ENCODE measurements around the gene STX8.

The STX8 gene

DNA sequence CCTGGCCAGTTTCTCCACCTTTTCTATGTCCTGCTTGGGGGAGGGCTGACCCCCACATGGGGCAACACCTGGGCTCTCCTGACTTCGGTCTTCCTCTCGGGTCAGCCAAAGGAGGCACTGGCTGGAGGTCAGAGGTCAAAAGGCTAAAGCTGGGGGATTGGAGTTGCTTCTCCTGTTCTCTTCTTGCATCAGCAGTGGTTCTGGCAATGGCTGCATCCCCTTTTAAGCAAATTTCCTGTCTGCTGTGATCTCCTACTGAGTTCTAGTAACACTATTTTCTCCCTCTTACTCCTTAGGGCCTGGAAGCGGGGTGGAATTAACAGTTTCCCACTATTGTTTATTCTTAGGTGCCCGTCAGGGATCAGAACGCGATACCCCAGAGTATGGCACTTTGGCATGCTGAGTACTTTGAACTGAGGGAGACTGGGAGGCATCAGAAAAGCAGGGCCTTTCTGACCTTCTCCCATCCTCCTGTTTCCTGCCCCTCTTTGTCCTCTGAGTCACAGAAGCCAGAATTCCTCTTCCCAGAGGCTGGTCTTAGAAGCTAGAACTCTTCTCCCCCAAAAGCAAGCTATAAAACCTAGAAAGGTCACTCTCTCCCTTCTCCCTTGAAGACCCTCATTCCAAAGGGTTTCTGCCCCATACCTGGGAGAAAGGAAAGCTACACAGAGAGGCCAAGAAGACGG, 268.2 kb downstream of the STX8 start:
- DNase-seq (ENCODE audit: low read depth in 4 of 4, low spot score in 1 of 4), result no peak

GRCh38 chr17:9306086-9306485, 269.5 kb downstream of the STX8 start:
- no peak for DNase-seq (ENCODE audit: low read depth in 4 of 4, low spot score in 1 of 4)

DNA sequence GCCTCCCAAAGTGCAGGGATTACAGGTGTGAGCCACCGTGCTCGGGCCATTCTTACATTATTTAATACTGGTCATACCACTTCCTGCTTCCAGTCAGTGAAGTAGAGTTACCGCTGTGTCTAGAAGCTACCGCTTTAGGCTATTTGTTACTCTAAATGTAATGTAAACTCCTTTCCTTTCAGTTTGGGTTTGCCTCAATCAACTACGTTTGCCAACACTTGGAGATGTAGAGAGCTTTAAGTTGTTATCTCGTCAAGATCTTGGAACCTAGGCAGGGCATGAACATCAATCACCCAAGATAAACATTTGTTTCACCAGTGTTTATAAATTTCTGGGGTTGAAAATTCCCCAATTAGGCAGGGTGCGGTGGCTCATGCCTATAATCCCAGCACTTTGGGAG, 275.9 kb downstream of the STX8 start:
- DNase-seq (ENCODE audit: low read depth in 4 of 4, low spot score in 1 of 4), result no peak

DNA sequence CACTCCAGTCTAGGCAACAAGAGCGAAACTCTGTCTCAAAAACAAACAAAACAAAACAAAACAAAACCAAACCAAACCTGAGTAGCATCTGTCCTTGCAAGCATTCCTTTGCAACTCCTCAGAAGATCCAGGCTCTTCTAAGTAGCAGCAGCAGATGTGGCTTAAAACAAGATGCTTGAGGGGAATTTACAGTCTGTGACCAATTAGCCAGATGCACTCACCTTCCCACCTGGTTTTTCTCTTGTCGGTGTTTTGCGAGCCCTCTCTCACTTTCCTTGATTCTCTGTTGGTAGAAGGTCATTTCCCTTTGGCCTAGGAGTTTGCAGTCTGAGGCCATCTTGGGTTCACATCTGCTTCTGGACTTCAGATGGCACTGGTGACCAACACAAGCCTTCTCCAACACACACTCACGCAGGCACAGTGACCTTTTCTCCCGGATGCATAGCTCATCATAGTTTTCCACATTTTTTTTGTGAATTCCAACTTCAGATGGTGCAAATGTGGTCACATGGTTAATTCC, 276.8 kb downstream of the STX8 start:
- DNase-seq (ENCODE audit: low read depth in 4 of 4, low spot score in 1 of 4), result no peak

DNA sequence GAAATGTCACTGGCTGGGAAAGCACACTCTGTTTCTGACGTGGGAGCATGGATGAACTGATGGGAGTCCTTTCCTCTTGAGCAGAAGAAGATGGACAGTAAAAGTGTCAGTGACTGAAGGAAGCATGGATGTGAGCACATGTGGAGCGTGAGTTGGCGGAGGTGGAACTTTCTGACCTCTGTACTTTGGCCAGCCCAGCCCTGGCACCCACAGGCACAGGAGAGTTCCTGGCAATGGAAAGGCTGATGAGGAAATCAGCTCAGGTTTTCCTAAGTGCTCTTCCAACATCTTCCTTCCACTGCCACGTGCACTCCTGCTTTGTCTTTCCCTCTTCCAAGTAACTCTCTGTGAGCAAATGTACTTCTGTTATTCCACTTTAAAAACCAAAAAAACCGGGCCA, 277.5 kb downstream of the STX8 start:
- DNase-seq (ENCODE audit: low read depth in 4 of 4, low spot score in 1 of 4), result no peak

- no peak for DNase-seq (ENCODE audit: low read depth in 4 of 4, low spot score in 1 of 4)
Observed at GRCh38 chr17:9294661-9295210, 280.9 kb downstream of the STX8 start.

GRCh38 chr17:9292561-9292941, 283.1 kb downstream of the STX8 start:
- no peak for DNase-seq (ENCODE audit: low read depth in 4 of 4, low spot score in 1 of 4)

DNA sequence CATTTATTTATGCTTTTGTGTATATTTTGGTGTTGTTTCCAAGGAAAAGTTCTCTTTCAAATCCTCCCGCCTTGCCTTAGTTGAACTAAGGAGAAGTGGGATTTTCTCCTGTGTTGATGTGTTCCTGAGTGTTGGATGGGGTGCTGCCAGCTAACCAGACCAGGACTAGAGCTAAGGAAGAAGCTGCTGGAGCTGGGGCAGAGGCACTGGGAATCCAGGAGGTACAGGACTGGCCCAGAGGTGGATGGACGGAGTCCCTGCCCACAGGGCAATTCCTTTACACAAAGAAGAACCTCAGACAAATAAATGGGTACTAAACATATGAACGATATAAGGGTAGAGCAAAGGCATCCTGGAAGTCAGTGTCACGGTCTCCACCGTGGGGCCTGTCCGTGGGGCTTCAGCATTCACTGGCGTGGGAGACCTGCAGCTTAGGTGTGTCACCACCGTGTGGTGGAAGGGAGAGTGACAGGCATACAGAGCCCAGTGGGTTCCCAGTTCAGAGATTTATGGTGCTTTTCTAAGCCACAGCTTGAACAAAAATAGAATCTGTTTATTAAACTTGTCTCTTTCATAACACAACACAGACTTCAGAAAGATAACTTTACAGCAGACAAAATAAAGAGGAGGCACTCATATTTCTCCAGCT, 283.6 kb downstream of the STX8 start:
- peak in 2 of 4 experiments; percentile 22 to 38 for DNase-seq (ENCODE audit: low read depth in 4 of 4, low spot score in 1 of 4)

DNA sequence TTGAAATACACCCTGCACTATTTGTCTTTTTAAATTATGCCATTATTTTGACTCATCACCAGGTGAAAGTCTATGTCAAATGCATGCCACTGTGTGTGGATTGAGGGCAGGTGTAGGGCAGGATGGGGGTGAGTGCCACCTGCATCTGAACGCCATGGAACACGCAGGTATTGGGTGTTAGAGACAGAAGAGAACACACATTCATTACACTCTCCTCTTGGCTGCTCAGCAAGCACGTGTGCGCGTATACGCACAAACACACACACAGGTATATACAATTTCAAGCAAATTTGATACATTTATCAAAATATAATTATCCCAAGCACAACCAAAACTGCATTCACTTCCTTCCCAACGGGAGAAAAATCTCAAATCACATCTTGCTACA, 285.4 kb downstream of the STX8 start:
- DNase-seq (ENCODE audit: low read depth in 4 of 4, low spot score in 1 of 4), result peak in 1 of 4 experiments; percentile 4

GRCh38 chr17:9287306-9287705, 288.3 kb downstream of the STX8 start:
- DNase-seq (ENCODE audit: low read depth in 4 of 4, low spot score in 1 of 4), result no peak

GRCh38 chr17:9286434-9286833, 289.2 kb downstream of the STX8 start:
- no peak for DNase-seq (ENCODE audit: low read depth in 4 of 4, low spot score in 1 of 4)

GRCh38 chr17:9285602-9286427, 289.8 kb downstream of the STX8 start:
- DNase-seq (ENCODE audit: low read depth in 4 of 4, low spot score in 1 of 4), result no peak

- no peak for DNase-seq (ENCODE audit: low read depth in 4 of 4, low spot score in 1 of 4)
Observed at GRCh38 chr17:9284884-9285283, 290.7 kb downstream of the STX8 start.

DNA sequence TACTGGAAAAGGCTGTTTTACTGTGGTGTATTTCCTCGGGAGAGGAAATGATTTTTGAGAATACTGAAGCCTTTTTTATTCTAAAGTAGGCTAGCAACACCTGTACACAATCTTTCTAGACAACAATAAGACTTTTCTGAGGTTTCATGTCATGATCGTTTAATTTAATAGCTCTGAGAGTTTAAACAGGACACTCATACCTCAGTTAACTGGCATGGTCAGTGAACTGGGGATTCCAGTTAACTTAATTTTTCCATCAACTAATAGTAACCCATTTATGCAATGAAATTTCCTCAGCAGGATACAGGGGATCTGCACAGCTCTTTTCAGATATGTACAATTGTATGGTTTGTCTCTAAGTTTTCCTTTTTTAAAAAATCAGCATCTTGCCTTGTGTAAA, 291.7 kb downstream of the STX8 start:
- DNase-seq (ENCODE audit: low read depth in 4 of 4, low spot score in 1 of 4), result no peak

DNA sequence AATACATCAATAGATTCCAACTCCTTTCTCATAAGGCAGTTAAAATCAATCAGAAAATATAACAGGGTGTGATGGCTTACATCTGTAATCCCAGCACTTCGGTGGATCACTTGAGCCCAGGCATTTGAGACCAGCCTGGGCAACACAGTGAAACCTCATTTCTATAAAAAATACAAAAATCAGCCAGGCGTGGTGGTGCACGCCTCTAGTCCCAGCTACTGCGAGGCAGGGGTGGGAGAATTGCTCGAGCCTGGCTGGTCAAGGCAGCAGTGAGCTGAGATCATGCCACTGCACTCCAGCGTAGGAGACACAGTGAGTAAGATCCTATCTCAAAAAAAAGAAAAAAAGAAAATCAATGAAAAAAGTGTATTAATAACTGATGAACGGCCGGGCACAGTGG, 295.7 kb downstream of the STX8 start:
- DNase-seq (ENCODE audit: low read depth in 4 of 4, low spot score in 1 of 4), result no peak

DNA sequence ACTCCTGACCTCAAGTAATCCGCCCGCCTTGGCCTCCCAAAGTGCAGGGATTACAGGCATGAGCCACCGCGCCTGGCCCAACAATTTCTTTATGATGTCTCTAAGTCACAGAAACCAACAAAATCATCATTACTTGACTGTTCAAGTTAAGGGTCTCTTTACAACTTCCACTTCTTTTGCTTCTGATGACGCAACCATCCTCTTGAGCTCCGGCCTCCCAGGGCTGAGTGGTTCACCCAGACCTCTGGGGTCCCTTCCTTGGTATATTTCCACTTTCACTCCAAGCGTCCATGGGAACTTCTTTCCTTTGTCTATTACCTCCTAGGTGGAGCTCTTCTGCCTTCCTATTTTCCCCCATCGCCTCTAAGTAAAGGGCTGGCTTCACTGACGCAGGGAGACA, 300.6 kb downstream of the STX8 start:
- no peak for DNase-seq (ENCODE audit: low read depth in 4 of 4, low spot score in 1 of 4)

DNA sequence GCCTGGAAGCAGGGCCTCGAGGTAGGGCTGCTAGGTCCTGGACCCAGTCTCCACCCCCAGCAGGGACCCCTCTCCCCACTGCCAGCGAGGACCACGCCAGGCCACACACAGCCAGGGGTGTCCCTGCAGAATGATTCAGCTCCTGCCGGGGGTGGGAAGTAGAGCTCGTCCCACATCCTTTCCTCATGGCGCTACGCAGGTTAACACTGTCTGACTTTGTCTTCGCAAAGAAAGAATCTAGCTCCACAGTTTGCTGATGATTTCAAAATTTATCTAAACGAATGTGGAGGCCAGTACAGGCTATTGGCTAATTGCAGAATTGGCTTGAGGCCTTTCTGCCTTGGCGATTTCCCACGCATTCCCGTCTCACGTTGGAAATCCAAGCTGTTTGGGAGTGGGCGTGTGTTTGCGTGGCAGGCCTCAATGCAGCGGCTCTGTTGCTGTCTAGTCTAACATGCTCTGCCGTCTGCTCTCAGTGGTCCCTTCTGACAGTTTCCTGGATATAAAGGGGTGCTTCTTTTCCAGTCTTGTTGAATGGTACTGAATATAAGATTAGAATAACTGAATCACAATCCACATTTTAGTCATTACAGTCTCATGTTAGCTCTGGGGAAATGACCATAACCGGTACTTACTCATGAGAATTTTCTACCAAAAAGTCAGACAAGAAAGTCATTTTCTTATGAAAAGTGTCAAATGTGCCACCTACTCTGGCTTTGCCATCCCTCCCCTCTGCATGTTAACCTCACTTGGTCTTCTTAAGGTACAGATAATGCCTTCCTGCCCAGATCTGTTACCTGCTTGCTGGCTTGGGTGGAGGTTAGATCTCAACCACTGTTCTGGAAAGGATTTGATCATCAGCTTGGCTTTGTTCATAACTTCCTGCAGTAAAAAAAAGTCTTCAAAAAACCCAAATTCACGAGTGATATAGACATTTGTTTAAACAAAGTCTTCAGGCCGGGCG, 301.9 kb downstream of the STX8 start:
- DNase-seq (ENCODE audit: low read depth in 4 of 4, low spot score in 1 of 4), result peak in 1 of 4 experiments; percentile 31

DNA sequence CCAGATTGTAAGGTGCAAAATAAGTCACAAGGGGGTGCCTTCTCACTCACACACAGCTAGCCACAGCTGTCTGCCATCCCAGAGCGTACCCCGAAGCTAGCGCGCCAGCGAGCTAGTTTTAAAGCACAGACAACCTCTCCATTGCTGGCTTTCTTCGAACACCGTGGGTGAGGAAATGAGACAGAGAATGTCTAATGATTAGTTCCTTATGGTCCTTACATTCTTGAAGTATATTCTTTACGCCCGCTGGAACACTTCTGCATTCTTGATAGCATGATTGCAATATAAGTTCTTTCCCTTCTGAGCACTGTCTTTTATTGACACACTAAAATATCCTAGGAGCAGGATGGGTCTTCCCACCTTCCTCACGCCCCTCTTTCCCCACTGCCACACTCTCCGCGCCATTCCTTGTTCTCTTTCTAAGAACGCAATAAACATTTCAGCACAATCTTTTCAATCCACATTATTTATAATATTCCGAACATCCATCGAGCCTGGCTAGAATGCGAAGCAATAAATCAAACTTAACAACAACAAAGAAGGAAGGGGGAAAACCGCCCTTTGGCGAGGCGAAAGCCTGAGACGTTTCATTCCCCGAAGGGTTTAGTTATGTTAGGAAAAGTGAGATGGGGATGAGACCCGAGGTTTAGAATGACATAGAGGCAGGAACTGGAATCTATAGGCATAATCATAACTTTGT, 303.0 kb downstream of the STX8 start:
- DNase-seq (ENCODE audit: low read depth in 4 of 4, low spot score in 1 of 4), result no peak

DNA sequence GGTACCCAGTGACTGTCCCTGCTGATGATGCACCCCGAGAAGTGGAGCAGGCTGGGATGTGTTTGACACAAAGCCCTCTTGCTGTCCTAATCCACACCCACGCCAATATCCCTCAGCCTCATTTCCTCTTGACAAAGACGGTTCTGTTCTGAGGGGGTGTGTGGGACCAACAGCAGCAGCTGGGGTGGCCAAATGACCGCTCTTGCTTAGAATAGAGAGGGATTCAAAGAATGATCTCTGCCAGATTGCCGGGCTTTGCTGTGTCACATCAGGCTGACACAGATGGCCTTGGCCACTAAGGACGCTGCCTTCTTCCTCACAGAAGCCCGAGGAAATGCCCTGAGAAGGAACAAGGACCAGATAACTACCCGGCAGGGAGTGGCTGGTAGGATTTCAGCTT, 303.6 kb downstream of the STX8 start:
- DNase-seq (ENCODE audit: low read depth in 4 of 4, low spot score in 1 of 4), result no peak

- DNase-seq (ENCODE audit: low read depth in 4 of 4, low spot score in 1 of 4), result no peak
Observed at GRCh38 chr17:9270921-9271320, 304.7 kb downstream of the STX8 start.
